T-cell (primary cell): ENCODE results near the gene SMYD4. TPM values are rescaled to one million over a fixed set of nuclear protein-coding genes. Genes with fewer than 3 reads are reported as not detected.

Source experiments
- ATAC-seq, 4 experiments: fragments of 200-7000 bp in 3 of 4; fragments of 150-1000 bp in 1 of 4; cut with Tn5 transposase; replicated peaks in 1 of 4; 1 replicate in 3 of 4; 2 replicates in 1 of 4; pipeline ENCODE4 v1.10.0; 2021; ENCODE audit warnings: moderate library complexity in 3 of 4, mild to moderate bottlenecking in 2 of 4, moderate number of reproducible peaks in 1 of 4
- CTCF ChIA-PET, 2 donors: fragments of 300-600 bp; sonication (Branson Sonifier 250); formaldehyde crosslinking; loops; one replicate each; lab custom pipeline; 2022; ENCODE audit warnings: antibody characterized with exemption in 2 of 2; lab: Charles Lee
- POLR2A ChIA-PET, 2 donors: fragments of 300-600 bp; sonication (Branson Sonifier 250); formaldehyde crosslinking; loops; one replicate each; lab custom pipeline; 2022; ENCODE audit warnings: antibody characterized with exemption in 2 of 2; lab: Charles Lee
- DNase-seq, 35 experiments: peaks; one replicate each; pipeline versions ENCODE4 v3.0.0 to v3.0.0-alpha.2; 2013 to 2023
- H3K27ac ChIP-seq: one replicate; pipeline ENCODE4 v1.5.1; 2013; ENCODE audit warnings: low read length
- H3K27me3 ChIP-seq, 2 experiments: replicated peaks in 1 of 2; 1 replicate in 1 of 2; 2 replicates in 1 of 2; pipeline versions ENCODE4 v1.6.1 to v1.7.0; 2013; ENCODE audit warnings: low read length in 1 of 2, mixed read lengths in 1 of 2; ENCODE audit not compliant: control insufficient read depth in 2 of 2, insufficient read depth in 2 of 2; ENCODE audit errors: extremely low read depth in 1 of 2
- H3K36me3 ChIP-seq, 2 donors: 1 replicate in 1 of 2; 2 replicates in 1 of 2; pipeline versions ENCODE4 v1.6.1 to v1.7.0; 2013; ENCODE audit warnings: low read length in 1 of 2; ENCODE audit not compliant: control insufficient read depth in 2 of 2, insufficient read depth in 1 of 2; ENCODE audit errors: extremely low read depth in 1 of 2
- H3K4me1 ChIP-seq, 2 experiments: 1 replicate in 1 of 2; 2 replicates in 1 of 2; pipeline versions ENCODE4 v1.6.1 to v1.7.0; 2013; ENCODE audit warnings: low read length in 2 of 2, mixed read lengths in 1 of 2; ENCODE audit not compliant: insufficient read depth in 2 of 2, control insufficient read depth in 1 of 2; ENCODE audit errors: extremely low read depth in 1 of 2
- H3K4me3 ChIP-seq, 2 donors: 1 replicate in 1 of 2; 2 replicates in 1 of 2; pipeline versions ENCODE4 v1.5.1 to v1.7.0; 2013; ENCODE audit warnings: mild to moderate bottlenecking in 2 of 2, low read length in 1 of 2, moderate library complexity in 1 of 2; ENCODE audit not compliant: control insufficient read depth in 1 of 2; ENCODE audit errors: extremely low read depth in 1 of 2
- H3K9me3 ChIP-seq: 2 replicates; pipeline ENCODE4 v1.7.0; 2013
- H3K27ac Mint-ChIP-seq, 2 donors: one replicate each; pipeline ENCODE4 v1.8.0; 2020 to 2021; ENCODE audit warnings: mild to moderate bottlenecking in 2 of 2, mixed read lengths in 2 of 2
- H3K27me3 Mint-ChIP-seq, 2 donors: one replicate each; pipeline ENCODE4 v1.8.0; 2021 to 2022; ENCODE audit warnings: mixed read lengths in 2 of 2
- H3K36me3 Mint-ChIP-seq: one replicate; pipeline ENCODE4 v1.8.0; 2021; ENCODE audit warnings: mixed read lengths
- H3K4me1 Mint-ChIP-seq, 3 donors: one replicate each; pipeline ENCODE4 v1.8.0; 2020 to 2022; ENCODE audit warnings: mixed read lengths in 3 of 3, mild to moderate bottlenecking in 1 of 3
- H3K4me3 Mint-ChIP-seq, 3 donors: one replicate each; pipeline ENCODE4 v1.8.0; 2020 to 2022; ENCODE audit warnings: mild to moderate bottlenecking in 3 of 3, mixed read lengths in 3 of 3, moderate library complexity in 3 of 3
- H3K9me3 Mint-ChIP-seq, 3 donors: one replicate each; pipeline ENCODE4 v1.8.0; 2020 to 2022; ENCODE audit warnings: mixed read lengths in 3 of 3
- WGBS: methylation state at CpG from one replicate; pipeline ENCODE4 v1.1.5; 2013; ENCODE audit warnings: missing lambda C conversion rate; ENCODE audit not compliant: insufficient coverage; 5-methylcytosine and 5-hydroxymethylcytosine counted together
- total RNA-seq, 35 experiments: library from RNA in 6 of 35; stranded (reverse) in 6 of 35; fragments of 120-200 nt in 1 of 35; gene quantifications; one replicate each; pipeline versions ENCODE4 v1.2.1 to v1.2.4 and lab custom pipeline; 2013 to 2026

SMYD4 gene
- total RNA-seq, 5 donors from 2014 or later (not counting 1 experiment from before 2014, with no cell fraction given), result 24.4 to 42.7 (median 38.5) TPM

GRCh38 chr17:1843947-1844346 lies 14.2 kb upstream of the SMYD4 start:
- ATAC-seq, result no peak
- POLR2A ChIA-PET, result no interaction called here
- H3K4me3 ChIP-seq, result no peak overlapping the region
- no peaks in the 10 kb centered on the region for H3K27me3 Mint-ChIP-seq
- WGBS, result 100% methylated on average over 7 of the region's 9 CpGs
- H3K4me3 Mint-ChIP-seq, result no peak overlapping the region
- H3K27ac Mint-ChIP-seq, result no peak overlapping the region
- peaks cover 3 to 6% (median 4%) of the 10 kb centered on the region in 3 donors for H3K4me1 Mint-ChIP-seq
- no peaks in the 10 kb centered on the region for H3K9me3 ChIP-seq
- H3K9me3 Mint-ChIP-seq, result no peaks in the 10 kb centered on the region
- H3K36me3 ChIP-seq, result peaks cover 13 to 55% of the 10 kb centered on the region in 2 donors
- H3K36me3 Mint-ChIP-seq, result peaks cover 43% of the 10 kb centered on the region
- H3K27me3 ChIP-seq, result no peaks in the 10 kb centered on the region
- no peak for DNase-seq
- no peak overlapping the region for H3K27ac ChIP-seq
- CTCF ChIA-PET, result interaction anchor here in 1 of 2 donors (0.5 kb wide), 2 partner anchors 78 to 173 kb away, joined by 3 read pairs; no protein-coding TSS in a partner anchor
- no peaks in the 10 kb centered on the region for H3K4me1 ChIP-seq

GRCh38 chr17:1839516-1839915 lies 9.8 kb upstream of the SMYD4 start:
- H3K27ac ChIP-seq, result no peak overlapping the region
- H3K9me3 ChIP-seq, result no peaks in the 10 kb centered on the region
- POLR2A ChIA-PET, result interaction anchor here in 1 of 2 donors (0.6 to 0.7 kb wide), 2 partner anchors 142 to 295 kb away, joined by 4 read pairs; no protein-coding TSS in a partner anchor
- CTCF ChIA-PET, result interaction anchor here in 1 of 2 donors (1.4 kb wide), 1 partner anchor 396 kb away, joined by 7 read pairs; no protein-coding TSS in a partner anchor
- no peaks in the 10 kb centered on the region for H3K27me3 ChIP-seq
- H3K27me3 Mint-ChIP-seq, result no peaks in the 10 kb centered on the region
- DNase-seq, result no peak
- H3K9me3 Mint-ChIP-seq, result no peaks in the 10 kb centered on the region
- 75% methylated on average over 2 of the region's 4 CpGs for WGBS
- H3K36me3 Mint-ChIP-seq, result peaks cover 34% of the 10 kb centered on the region
- peaks cover 4 to 31% of the 10 kb centered on the region in 2 donors for H3K36me3 ChIP-seq
- no peak for ATAC-seq
- H3K27ac Mint-ChIP-seq, result no peak overlapping the region
- H3K4me3 Mint-ChIP-seq, result no peak overlapping the region
- no peak overlapping the region for H3K4me3 ChIP-seq
- H3K4me1 ChIP-seq, result peaks cover 0 to 7% of the 10 kb centered on the region in 2 experiments
- H3K4me1 Mint-ChIP-seq, result peaks cover 23 to 26% (median 25%) of the 10 kb centered on the region in 3 donors

GRCh38 chr17:1834380-1835149 lies 4.9 kb upstream of the SMYD4 start:
- H3K27me3 ChIP-seq, result no peaks in the 10 kb centered on the region
- ATAC-seq (no peak), DNase-seq (peak in 1 of 35 experiments; percentile 34)
- peaks cover 8 to 45% of the 10 kb centered on the region in 2 experiments for H3K4me1 ChIP-seq
- H3K36me3 Mint-ChIP-seq, result peaks cover 16% of the 10 kb centered on the region
- peak overlapping the region; percentile 53 to 66 for H3K27ac Mint-ChIP-seq
- H3K9me3 Mint-ChIP-seq, result no peaks in the 10 kb centered on the region
- H3K9me3 ChIP-seq, result no peaks in the 10 kb centered on the region
- no peak overlapping the region for H3K4me3 ChIP-seq
- ChIA-PET CTCF (interaction anchor here (0.6 to 1.2 kb wide), 2 partner anchors 12 to 1928 kb away, joined by 3 read pairs; no protein-coding TSS in a partner anchor), POLR2A (no interaction called here)
- H3K4me3 Mint-ChIP-seq, result peak overlapping the region in 1 of 3 donors; percentile 25
- H3K27me3 Mint-ChIP-seq, result no peaks in the 10 kb centered on the region
- 100% methylated on average over 3 of the region's 12 CpGs for WGBS
- peak overlapping the region; percentile 25 for H3K27ac ChIP-seq
- peaks cover 53 to 57% (median 53%) of the 10 kb centered on the region in 3 donors for H3K4me1 Mint-ChIP-seq
- peaks cover 0 to 14% of the 10 kb centered on the region in 2 donors for H3K36me3 ChIP-seq

GRCh38 chr17:1830288-1830687 lies 586 bp upstream of the SMYD4 start:
- ATAC-seq (peak; percentile 2 to 7 (median 6)), DNase-seq (peak in 16 of 35 experiments; percentile 1 to 50 (median 6))
- no peaks in the 10 kb centered on the region for H3K9me3 ChIP-seq
- 0% methylated on average over 10 of the region's 11 CpGs for WGBS
- peaks cover 8 to 55% of the 10 kb centered on the region in 2 experiments for H3K4me1 ChIP-seq
- CTCF ChIA-PET, result no interaction called here
- Mint-ChIP-seq H3K9me3 (no peaks in the 10 kb centered on the region), H3K4me1 (peaks cover 60 to 69% (median 68%) of the 10 kb centered on the region in 3 donors), H3K27ac (peak overlapping the region; percentile 89 to 96), H3K36me3 (peaks cover 22% of the 10 kb centered on the region), H3K4me3 (peak overlapping the region; percentile 93 to 99 (median 94)), H3K27me3 (no peaks in the 10 kb centered on the region)
- H3K27ac ChIP-seq, result peak overlapping the region; percentile 65
- H3K27me3 ChIP-seq, result no peaks in the 10 kb centered on the region
- H3K36me3 ChIP-seq, result peaks cover 4 to 20% of the 10 kb centered on the region in 2 donors
- POLR2A ChIA-PET, result interaction anchor here in 1 of 2 donors (0.6 to 0.8 kb wide), 2 partner anchors 114 to 585 kb away, joined by 6 to 12 read pairs; no protein-coding TSS in a partner anchor
- H3K4me3 ChIP-seq, result peak overlapping the region; percentile 70 to 84

- Histone ChIP-seq H3K36me3 (peaks cover 4 to 24% of the 10 kb centered on the region in 2 donors), H3K27me3 (no peaks in the 10 kb centered on the region), H3K9me3 (no peaks in the 10 kb centered on the region), H3K4me1 (peaks cover 8 to 56% of the 10 kb centered on the region in 2 experiments), H3K4me3 (peak overlapping the region; percentile 80 to 84), H3K27ac (peak overlapping the region; percentile 60)
- 0% methylated on average over 12 of the region's 13 CpGs for WGBS
- peak overlapping the region; percentile 93 to 99 (median 94) for H3K4me3 Mint-ChIP-seq
- ATAC-seq (peak; percentile 3 to 4 (median 3)), DNase-seq (peak in 1 of 35 experiments; percentile 17)
- peaks cover 55 to 65% (median 63%) of the 10 kb centered on the region in 3 donors for H3K4me1 Mint-ChIP-seq
- H3K27ac Mint-ChIP-seq, result peak overlapping the region; percentile 77 to 88
- H3K9me3 Mint-ChIP-seq, result no peaks in the 10 kb centered on the region
- H3K36me3 Mint-ChIP-seq, result peaks cover 23% of the 10 kb centered on the region
- H3K27me3 Mint-ChIP-seq, result no peaks in the 10 kb centered on the region
- CTCF ChIA-PET, result interaction anchor here (0.6 kb wide), 5 partner anchors 35 to 319 kb away, joined by 3 to 9 read pairs (median 5); no protein-coding TSS in a partner anchor
- POLR2A ChIA-PET, result interaction anchor here (0.5 to 0.8 kb wide), 3 partner anchors 113 to 308 kb away, joined by 3 to 12 read pairs (median 3); no protein-coding TSS in a partner anchor
Observed at GRCh38 chr17:1829216-1829591, 498 bp downstream of the SMYD4 start.
